Smooth muscle cell of the brain vasculature (primary cell): ENCODE results near the gene CPNE5.

ENCODE experiments used
- DNase-seq: peaks from one replicate; pipeline ENCODE4 v3.0.0-alpha.2; 2012; ENCODE audit warnings: low read depth, low spot score

CPNE5 gene

DNA sequence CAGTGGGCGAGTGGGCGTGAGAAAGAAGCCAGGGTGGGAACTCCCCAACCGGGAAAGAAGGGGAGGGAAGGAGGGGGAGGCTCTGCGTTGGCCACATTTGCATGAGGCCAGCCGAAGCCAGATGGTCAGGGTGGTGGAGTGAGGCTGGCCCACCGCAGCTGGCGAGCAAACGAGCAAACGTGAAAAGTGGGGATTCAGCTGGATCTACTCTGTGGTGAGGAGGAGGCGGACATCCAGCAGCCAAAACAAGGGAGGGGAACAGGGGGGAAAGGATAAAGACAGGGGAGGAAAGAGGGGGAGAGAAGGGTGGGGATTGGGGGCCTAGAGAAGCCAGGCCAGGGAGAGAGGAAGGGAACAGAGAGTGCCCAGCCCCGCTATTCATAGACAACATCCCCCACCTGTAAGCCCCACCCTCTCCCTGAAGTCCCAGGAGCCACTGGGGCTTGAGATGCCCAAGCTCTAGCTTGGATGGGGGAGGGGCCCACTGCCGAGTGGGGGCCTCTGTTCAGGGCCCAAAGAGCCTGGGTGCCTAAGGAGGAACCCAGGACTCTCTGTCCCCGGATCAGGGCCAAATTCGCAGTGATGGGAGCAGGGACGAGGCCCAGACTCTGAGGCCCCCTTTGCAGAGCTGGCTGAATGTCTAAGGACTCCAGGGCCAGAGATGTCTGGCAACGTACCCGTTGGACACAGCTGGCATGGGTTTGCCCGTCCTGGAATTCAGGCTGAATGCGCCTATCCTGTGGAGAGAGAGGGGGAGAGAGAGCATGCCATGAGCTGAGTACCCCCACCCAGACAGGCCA is 45.1 kb downstream of the CPNE5 start:
- no peak for DNase-seq

- DNase-seq = no peak
These were observed 45.8 kb downstream of the CPNE5 start for GRCh38 chr6:36793296-36793912.

GRCh38 chr6:36791521-36792135 is 47.6 kb downstream of the CPNE5 start:
- no peak for DNase-seq

GRCh38 chr6:36791085-36791484 is 48.2 kb downstream of the CPNE5 start:
- DNase-seq = no peak

DNA sequence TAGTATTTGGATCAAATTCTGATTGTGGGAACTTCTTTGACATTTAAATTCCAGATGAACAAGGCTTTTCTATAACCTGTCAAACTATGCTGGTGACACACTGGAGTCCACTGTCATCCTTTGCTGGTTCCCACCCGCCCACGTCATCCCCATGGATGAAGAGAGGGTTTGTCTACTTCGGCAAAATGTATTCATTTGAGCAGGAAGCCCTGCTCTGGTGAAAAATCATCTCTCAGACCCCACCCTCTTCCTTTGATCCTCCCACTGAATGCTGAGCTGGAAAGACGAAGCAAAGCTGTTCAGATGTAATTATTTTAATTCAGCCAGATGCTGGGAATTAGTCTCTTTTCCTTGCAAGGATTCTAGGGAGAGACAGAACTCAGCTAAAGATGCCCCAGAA is 50.5 kb downstream of the CPNE5 start:
- no peak for DNase-seq

DNA sequence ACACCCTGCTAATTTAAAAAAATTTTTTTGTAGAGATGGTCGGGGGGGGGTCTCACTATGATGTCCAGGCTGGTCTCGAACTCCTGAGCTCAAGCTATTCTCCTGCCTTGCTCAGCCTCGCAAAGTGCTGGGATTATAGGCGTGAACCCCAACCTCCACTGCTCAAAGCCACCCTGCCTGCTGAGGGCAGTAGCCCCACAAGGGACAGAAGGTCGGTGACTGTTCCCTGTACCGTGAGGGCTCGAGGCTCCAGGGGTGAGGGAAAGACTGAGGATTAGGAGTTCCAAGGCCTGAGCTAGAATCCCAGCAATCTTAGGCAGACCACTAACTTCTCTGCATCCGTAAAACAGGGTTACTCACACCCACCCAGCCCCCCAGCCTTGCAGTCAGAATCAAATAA is 51.1 kb downstream of the CPNE5 start:
- no peak for DNase-seq

GRCh38 chr6:36787210-36787609 is 52.0 kb downstream of the CPNE5 start:
- DNase-seq = no peak

DNA sequence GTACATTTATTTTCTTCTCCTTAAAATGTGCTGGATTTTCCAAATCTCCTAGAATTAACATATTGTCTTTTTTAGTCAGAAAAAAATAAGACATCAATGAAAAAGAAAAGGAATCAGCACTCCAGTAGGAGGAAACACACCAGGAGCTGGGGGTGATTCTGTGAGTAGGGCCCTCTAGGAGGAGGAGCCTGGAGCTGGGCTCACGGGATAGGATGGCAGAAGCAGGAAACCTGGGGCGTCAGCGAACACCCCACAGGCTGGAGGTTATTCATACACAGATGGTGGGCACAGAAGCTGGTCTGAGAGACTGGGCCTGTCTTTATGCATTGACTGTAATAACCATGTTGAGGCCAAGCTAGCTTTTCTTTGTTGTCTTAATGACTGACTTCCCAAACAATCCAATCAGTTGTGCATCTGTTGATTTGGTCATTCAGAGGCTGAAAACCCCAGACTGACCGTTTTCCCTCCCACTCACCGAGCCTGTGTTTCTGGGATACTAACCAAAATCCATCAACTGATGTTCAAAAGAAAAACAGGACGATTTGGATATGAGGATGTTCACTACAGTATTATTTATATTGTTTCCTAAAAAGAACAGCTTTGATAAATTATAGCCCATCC is 53.1 kb downstream of the CPNE5 start:
- no peak for DNase-seq

GRCh38 chr6:36784376-36784636 is 54.9 kb downstream of the CPNE5 start:
- no peak for DNase-seq

GRCh38 chr6:36783603-36784375 is 55.5 kb downstream of the CPNE5 start:
- no peak for DNase-seq

DNA sequence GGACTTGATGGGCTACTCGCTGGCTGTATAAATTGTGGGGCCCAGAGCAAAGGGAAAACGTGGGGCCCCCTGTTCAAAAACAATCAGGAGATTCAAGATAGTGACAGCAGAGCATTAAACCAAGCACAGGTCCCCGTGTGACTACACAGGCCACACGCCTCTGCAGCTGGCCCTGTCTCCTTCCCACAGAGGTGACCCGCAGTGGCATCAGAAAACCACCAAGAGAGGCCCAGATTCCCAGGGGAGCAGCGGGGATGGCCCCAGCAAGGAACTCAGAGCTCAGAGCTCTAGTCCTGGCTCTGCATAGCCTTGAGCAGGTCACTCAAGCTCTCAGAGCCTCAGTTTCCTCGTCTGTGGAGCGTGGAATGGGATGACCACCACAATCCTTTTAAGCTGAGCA is 57.6 kb downstream of the CPNE5 start:
- DNase-seq = no peak

DNA sequence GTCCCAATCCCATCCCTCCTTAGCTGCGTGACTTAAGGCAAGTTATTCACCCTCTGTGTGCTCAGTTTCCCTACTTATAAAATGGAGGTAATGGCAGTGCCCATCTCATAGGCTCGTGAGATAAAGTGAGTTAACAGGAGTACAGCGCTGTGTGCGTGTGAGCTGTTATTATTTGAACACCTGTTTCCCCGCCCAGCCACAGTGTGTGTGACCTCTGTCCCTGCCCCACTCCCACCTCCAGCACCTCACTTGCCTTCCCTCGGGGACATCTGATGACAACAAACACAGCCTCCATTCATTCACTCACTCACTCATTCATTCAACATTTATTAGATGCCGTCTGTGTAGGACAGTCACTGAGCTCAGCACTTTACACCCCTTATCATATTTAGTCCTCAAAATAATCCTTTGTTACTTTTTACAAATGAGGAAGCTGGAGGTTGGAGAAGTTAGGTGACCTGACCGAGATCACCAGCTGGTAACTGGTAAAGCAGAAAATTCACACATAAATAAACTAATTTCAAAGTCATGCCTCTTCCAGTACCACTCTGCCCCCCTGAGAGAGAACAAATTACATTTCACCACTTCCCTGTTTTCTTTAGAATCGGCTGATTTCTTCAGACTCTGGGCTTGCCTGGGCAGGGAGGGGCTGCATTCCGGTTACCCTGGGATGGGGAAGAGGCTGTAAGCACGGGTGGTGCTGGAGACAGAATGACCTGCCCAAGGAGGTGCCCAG is 58.6 kb downstream of the CPNE5 start:
- no peak for DNase-seq

DNA sequence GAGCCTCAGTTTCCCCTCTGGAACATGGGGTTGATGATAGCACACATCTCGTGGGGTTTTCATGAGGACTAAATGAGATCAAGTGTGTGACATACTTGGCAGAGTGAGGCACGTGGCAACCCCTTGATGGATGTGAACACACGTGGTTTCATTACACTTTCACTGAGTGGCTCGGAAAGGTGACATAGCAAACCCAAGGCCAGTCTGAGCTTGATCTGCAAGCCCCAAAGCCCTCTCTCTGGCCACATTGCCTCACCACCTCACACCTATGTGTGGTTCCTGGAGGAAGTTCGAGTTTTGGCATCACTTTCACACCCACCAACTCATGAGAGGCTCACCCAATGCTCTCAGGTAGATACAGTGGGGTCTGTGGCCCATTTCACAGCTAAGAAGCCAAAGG is 60.0 kb downstream of the CPNE5 start:
- no peak for DNase-seq

- no peak for DNase-seq
These were observed 61.4 kb downstream of the CPNE5 start for GRCh38 chr6:36777801-36778200.

- DNase-seq = no peak
These were observed 63.1 kb downstream of the CPNE5 start for GRCh38 chr6:36776167-36776566.

- no peak for DNase-seq
These were observed 64.9 kb downstream of the CPNE5 start for GRCh38 chr6:36774331-36774730.

DNA sequence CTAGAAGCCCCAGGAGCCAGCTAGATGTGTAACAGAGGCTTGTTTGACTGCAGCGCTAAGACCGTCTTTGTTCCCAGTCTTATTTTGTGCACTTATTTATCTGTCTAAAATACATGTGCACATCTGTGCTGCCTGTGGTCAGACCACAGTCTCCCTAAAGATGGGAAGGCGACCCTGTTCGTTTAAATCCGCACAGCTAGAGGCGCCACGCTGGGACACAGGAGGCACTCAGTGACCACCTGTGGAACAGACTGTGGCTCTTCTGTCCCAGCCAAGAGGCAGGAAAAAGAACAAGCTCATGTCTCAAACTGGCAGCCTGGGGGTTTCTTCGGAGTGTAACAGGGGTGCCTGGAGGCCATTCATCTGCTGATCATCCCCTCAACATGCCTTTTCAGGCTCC is 66.8 kb downstream of the CPNE5 start:
- no peak for DNase-seq

- DNase-seq = no peak
These were observed 68.1 kb downstream of the CPNE5 start for GRCh38 chr6:36771145-36771544.

DNA sequence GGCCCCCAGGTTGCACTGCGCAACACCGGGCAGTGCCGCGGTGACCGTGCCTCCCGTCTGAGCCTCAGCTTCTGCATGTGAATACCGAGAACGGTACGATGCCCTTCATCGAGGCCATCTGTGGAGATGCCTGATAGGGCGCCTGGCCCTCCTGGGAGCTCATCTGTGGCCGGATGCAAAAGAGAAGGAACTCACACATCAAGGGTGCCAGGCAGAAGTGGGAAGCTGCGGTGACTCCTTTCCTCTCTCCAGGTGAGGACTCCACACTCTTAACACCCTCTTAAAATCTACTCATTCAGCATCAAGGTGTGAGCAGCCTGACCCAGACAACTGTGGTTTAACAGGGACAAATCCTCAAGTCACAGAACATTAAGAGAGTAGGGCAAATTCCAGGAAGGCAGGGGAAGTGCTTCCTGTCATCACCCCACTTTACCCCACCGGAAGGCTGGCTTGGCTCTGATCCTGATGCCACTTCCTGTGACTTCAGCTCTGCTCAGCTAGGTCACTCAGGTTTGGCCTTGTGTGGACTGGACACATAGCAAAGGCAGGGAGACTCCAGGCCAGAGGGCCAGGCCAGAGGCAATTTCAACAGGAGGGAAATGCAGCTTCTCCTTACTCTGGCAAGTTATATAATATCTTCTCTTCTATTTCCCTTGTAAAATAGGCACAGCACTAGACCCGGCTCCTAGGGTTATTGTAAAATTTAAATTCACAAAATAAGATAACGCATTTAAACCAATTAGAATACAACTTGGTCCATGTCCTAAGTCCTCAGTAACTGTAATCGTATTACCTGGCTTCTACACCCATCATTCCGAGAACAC is 69.4 kb downstream of the CPNE5 start:
- no peak for DNase-seq

GRCh38 chr6:36769183-36769675 is 70.0 kb downstream of the CPNE5 start:
- DNase-seq = no peak
